ENCODE results near the gene DCLK3. TPM values are rescaled to one million over a fixed set of nuclear protein-coding genes. Genes with fewer than 3 reads are reported as not detected.

The DCLK3 gene
- total and polyA plus RNA-seq, 2 of the 8 experiments (the other 6 are each of a cell fraction or from before 2014, with no cell fraction given): 0.27 to 0.63 TPM

GRCh38 chr3:36693670-36694069 is 70.7 kb downstream of the DCLK3 start (continued):
- TF ChIP-seq HDAC6 (IDR thresholded peaks at IDR 0.05; ENCODE audit: low read depth, low read length): no peak
- no peak for TF ChIP-seq RAD21 (IDR thresholded peaks at IDR 0.05 in 1 of 2, conservative IDR thresholded peaks at IDR 0.05 in 1 of 2; ENCODE audit: low read depth in 2 of 2, low read length in 2 of 2)
- TF ChIP-seq E2F6 (IDR thresholded peaks at IDR 0.05): no peak
- no peak for TF ChIP-seq CREB1 (IDR thresholded peaks at IDR 0.05)
- TF ChIP-seq BRCA1 (IDR thresholded peaks at IDR 0.05; ENCODE audit: low read depth, low read length): no peak
- no peak for TF ChIP-seq JUND (IDR thresholded peaks at IDR 0.05; ENCODE audit: low read length)
- no peak for TF ChIP-seq RXRA (IDR thresholded peaks at IDR 0.05; ENCODE audit: insufficient read depth, low read depth, low read length)
